ENCODE data around the gene MUC6.
"Not testable (repeated sequence)": the region's sequence is repeated elsewhere in the genome, so short reads cannot be mapped to it uniquely, and the experiment has no call there.

MUC6 gene

DNA sequence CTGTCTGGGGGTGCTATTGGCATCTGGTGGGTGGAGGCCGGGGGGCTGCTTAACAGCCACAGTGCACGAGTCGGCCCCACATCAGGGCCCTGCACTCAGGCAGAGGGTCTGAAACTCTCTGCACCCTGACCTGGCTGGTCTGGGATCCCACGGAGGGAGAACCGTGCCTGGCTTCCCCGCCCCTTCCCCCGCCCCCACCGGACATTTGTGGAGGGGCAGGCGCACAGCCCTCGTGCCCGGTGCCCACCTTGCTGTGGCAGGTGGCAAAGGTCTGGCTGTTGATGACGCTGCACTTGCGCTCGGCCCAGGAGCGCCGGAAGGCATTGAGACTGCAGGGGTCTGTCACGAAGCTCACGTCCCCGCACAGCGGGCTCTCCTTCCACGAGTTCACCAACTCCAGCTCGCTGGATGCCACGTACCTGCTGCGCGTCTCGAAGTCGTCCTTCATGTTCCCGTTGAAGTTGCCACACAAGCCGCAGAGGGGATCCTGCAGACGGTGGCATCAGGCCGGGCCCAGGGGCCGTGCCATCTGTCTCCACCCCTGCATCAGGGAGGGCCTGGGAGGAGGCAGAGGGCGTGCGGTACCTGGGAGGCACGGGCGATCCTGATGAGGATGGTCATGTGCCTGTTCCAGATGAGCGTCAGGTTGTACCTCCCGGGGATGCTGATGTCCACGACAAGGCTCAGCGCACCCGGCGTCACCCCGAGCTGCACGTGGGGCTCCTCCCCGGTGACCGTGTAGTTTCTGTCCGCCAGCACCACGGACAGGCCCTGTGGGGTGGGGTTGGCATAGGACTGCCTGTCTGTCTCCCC is 11.7 kb downstream of the MUC6 start:
- no peak for DNase-seq (ENCODE audit: low read depth)

DNA sequence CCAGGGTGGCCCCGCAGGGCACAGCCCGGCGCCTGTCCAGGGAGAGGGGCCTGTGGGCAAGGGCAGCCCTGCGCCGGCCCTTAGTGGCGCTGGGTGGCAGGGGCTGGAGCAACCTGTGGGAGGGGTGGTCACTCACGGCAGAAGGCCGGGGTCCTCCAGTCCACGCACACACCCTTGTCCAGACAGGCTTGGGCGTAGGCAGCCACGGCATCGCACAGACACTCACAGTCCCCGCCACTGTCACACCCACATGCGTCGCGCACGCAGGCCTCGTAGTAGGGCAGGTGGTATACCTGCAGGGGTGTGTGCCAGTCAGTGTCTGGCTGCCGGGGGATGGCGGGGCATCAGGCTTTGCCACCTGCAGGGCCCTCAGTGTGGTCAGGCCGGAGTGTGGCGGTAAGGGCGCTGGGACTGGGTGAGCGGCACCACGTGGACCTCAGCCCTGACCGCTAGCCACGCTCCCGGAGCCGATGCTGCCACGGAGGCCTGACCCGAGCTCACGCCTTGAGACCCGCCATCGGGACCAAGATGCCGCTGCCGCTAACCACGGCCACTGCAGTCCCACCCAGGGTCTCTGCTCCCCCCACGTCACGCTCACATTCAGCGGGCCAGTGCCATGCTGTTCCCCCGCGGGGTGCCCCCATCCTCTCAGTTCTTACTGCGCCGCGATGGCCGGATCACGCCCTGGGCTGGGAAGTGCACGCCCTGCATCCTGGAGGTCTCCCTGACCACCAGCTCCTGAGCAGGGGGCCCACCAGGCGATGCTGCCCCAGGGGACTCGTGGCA is 12.5 kb downstream of the MUC6 start:
- DNase-seq (ENCODE audit: low read depth) = no peak

DNA sequence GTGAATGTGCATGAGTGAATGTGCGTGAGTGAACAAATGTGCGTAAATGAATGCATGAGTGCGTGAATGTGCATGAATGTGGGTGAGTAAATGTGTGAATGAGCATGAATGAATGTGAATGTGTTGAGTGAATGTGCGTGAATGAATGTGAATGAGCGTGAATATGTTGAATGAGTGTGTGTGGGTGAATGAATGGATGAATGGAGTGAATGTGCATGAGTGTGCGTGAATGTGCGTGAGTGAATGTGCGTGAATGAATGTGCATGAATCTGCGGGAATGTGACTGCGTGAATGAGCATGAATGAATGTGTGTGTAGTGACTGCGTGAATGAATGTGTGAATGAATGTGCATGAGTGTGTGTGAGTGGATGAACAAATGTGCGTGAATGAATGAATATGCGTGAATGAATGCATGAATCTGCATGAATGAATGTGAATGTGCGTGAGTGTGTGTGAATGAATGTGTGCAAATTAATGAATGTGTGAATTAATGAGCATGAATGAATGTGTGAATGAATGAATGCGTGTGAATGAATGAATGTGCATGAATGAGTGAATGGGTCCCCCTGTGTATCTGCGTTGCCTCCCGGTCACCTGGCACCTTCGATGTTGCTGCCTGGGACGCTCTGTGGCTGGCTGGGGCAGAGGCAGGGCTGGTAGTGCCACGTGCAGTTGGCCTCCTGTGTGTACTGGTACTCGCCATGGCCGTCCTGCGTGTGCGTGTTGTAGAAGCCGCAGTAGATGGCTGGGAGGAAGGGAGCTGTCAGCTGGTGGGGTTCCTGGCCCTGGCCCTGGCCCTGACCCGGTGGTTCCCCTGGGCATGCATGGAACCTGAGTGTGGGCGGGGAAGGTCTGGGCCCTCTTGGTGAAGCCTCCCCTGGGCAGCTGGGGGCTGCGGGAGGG is 13.4 kb downstream of the MUC6 start:
- no peak for DNase-seq (ENCODE audit: low read depth)

DNA sequence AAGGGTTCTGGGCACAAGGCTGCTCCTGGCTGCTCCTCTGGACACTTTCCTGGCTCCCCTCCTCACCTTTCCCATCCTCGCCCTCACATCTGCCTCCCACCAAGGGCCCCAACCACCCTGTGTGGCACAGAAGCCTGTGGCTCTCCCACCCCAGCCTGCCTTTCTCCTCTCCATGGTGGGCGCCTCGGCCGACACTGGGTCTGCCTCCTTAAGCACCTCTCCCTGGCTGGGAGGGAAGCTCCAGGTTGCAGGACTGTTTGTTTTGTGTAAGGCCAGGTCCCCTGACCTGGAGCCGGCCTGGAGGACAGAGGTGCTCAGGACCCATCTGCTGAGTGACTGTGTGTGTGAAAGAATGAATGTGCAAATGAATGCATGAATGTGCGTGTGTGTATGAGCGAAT is 14.1 kb downstream of the MUC6 start:
- no peak for DNase-seq (ENCODE audit: low read depth)

DNA sequence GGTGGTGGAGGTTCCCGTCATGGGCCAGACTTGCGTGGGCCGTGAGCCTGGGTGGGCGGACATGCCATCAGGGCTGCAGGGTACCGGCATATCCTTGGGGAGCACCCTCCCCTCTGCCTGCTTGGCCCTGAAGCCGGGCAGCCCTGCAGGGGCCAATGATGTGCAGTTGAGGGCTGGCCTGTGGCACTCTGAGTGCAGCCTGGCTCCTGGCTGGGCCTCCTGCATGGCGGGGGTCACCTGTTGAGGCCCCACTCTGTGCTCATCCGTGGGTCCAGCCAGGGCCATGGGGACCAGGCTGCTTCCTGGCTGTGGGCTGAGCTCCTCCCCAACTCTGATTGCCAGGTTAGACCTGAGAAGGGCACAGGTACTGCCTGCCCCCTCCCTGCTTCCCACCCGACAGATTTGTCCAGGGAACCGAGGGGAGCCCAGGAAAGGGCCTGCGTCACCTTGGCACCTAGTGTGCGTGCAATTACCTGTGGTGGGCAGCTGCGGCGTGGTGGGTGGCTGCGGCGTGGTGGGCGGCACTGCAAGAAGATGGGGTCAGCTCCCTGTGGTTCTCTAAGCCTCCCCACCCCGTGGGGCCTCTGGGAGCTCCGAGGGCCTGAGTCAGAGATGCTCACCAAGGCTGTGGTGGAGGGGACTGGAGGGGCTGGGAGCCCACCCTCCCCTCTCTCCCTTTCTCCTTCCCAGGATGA is 16.2 kb downstream of the MUC6 start:
- DNase-seq (ENCODE audit: low read depth) = no peak

DNA sequence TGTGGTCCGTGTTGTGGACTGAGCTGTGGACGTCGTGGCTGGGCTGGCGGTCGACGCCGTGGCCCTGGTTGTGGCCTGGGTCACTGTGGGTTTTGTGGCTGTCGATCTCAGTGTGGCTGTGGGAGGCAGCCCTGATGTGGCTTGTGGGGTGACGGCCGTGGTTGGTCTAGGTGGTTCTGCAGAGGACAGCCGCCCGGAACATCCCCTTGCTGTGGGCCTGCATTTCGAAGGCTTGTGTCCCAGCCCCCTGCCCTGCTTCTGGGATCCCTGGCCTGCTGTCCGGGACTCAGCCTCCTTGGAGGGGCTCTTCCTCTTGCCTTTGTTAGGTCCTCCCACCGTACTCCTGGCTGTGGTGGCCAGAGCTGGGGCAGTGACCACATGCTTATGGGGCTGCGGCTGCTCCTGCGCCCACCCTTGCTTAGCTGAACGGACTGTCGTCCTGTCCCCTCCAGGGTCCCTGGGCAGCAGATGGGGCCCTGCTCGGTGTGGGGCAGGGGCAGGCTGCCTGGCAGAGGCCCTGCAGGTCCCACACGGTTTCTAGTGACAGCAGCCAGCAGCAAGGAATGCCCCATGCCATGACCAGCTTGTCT is 17.1 kb downstream of the MUC6 start:
- no peak for DNase-seq (ENCODE audit: low read depth)

DNA sequence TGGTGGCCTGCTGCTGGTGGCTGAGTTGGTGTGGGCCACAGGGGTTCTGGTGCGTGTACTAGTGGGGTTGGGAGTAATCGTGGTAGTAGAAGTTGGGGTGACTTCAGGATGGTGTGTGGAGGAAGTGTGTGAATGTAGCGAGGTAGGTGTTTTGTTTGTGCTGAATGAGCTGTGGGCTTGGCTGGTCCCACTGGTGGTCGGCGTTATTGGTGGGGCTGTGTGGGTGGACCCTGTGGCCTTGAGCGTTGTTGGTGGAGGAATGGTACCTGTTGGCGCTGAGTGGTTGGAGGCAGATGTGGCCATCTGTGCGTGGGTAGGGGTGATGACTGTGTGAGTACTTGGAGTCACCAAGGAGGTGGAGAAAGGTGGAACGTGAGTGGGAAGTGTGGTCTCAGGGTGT is 18.4 kb downstream of the MUC6 start:
- DNase-seq (ENCODE audit: low read depth) = no peak

DNA sequence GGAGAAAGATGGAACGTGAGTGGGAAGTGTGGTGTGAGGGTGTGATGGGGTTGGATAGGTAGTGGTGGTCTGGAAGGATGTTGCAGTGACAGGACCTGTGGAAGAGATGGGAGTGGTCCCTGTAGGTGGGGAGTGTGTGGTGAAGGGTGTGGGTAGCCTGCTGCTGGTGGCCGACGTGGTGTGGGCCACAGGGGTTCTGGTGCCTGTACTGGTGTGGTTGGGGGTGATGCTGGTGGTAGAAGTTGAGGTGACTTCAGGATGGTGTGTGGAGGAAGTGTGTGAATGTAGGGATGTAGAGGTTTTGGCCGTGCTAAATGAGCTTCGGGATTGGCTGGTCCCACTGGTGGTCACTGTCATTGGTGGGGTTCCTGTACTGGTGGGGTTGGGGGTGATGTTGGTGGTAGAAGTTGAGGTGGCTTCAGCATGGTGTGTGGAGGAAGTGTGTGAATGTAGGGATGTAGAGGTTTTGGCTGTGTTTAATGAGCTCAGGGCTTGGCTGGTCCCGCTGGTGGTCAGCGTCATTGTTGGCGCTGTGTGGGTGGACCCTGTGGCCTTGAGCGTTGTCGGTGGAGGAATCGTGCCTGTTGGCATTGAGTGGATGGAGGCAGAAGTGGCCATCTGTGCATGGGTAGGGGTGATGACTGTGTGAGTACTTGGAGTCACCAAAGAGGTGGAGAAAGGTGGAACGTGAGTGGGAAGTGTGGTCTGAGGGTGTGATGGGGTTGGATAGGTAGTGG is 19.1 kb downstream of the MUC6 start:
- no peak for DNase-seq (ENCODE audit: low read depth)

DNA sequence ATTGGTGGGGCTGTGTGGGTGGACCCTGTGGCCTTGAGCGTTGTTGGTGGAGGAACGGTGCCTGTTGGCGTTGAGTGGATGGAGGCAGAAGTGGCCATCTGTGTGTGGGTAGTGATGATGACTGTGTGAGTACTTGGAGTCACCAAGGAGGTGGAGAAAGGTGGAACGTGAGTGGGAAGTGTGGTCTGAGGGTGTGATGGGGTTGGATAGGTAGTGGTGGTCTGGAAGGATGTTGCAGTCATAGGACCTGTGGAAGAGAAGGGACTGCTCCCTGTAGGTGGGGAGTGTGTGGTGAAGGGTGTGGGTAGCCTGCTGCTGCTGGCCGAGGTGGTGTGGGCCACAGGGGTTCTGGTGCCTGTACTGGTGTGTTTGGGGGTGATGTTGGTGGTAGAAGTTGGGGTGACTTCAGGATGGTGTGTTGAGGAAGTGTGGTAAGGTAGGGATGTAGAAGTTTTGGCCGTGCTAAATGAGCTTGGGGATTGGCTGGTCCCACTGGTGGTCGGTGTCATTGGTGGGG is 19.9 kb downstream of the MUC6 start:
- DNase-seq (ENCODE audit: low read depth) = not testable (repeated sequence)

DNA sequence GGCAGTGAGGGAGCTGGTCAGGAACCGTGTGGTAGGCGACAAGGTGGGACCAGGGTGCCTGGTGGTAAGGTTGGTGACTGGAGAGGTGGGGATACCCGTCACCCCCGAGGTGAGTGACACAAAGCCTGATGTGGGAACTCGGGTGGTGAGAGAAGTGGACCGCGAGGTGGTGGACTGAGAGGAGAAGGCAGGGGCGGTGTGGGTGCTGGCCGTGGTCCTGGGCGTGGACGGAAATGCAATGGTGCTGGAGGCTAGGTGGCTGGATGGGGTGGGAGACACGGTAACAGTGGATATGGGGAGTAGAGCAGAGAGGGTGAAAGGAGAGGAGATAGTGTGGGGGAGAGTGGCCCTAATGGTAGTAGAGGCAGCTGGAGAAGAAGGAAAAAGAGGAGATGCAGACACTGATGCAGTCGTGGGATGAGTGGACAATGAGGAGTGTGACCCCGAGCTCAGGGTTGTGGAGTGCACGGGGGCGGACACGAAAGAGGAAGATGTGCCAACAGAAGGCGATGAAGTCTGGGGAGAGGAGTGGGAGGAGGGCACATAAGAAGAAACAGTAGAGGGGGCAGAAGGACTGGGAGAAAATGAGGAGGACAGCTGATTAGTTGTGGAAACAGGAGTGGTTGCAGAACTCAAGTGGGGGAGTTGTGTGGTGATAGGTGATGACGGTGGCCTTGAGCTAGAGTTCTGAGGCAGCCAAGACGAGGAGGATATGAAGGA is 20.5 kb downstream of the MUC6 start:
- DNase-seq (ENCODE audit: low read depth) = no peak

DNA sequence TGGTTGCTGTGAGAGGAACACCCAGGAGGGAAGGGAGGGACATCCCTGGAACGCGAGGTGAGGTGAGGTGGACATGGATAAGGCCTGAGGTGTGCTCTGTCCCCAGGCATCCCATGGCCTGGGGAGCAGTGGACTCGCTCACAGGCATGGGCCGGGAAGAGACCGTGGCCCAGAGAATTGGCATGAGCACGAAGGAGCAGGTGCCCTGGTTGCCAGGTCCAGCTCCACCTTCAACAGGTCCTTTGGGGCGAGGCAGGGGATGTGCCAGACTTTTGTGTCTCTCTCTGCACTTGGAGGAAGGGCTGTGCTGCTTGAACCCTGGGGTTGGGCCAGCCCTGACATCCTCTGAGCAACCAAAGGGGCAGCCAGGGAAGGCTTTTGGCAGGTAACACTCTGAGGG is 21.5 kb downstream of the MUC6 start:
- DNase-seq (ENCODE audit: low read depth) = no peak

DNA sequence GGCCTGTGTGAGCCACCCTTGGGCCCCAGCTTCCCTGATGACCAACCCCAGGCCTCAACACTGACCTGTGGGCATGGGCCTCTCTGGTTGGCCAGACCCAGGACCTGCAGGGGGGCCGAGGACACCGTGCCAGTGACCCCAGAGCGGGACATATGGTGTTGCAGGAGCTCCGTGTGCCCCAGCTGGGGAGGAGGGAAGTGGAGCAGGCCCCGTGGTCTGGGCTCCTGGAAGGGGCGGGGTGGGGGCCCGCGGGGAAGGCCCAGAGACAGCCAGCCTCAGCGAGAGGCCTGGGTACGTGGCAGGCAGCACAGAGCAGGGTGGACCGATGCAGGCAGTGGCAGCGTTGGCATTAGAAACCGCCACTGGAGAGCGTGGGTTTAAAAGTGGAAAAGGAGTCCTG is 22.2 kb downstream of the MUC6 start:
- DNase-seq (ENCODE audit: low read depth) = no peak

DNA sequence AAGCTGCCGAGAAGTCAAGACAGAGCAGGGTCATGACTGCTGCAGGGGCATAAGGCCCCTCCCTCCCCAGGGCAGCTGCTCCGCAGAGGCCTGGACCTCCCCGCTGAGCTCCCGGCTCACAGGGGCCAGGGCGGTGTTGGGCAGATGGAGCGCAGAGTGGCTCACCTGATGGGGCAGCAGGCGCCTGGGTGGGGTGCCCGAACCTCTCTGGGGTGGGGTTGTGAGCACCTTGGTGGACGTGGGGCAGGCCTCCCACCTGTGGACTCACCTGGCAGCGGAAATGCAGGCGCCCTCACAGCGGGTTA is 22.9 kb downstream of the MUC6 start:
- no peak for DNase-seq (ENCODE audit: low read depth)

DNA sequence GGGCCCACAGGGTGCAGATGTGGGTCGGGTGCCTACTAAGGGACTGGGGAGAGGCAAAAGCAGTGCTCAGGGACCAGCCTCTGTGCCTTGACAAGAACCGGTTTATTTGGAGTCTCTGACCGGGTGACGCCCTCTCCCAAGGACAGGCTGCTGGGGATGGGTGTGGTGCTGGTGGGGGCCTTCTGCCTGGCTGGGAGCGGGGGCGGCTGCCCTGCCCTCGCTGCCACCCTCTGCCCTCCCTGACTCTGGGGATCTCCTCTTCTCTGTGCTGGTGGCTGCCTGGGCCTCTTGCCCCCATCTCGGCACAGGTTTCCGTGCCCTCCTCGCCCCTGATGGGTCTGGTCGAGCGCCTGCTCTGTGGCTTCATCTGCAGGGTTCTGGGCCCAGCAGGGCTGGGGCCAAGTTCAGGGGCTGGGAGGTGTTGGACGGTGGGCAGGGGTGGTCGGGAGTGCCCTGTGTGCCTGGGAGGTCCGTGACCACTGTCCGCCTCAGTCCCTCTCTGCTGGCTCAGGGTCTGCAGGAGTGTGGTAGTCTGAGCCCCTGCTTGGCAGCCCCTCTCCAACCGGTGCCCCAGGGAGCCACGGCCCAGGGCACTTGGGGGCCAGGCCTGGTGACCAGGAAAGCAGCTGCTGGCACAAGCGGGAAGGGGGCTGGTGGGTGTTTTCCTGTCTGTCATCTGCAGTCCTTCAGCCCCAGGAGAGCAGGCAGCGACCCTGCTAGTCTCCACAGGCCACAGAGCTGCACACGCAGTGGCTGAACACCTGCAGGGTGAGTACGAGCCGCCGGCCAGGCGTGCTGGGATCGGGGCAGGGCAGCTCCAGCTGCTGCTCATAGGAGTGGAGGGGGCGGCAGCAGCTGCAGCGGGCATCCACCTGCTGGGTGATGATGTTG is 23.5 kb downstream of the MUC6 start:
- DNase-seq (ENCODE audit: low read depth) = no peak

DNA sequence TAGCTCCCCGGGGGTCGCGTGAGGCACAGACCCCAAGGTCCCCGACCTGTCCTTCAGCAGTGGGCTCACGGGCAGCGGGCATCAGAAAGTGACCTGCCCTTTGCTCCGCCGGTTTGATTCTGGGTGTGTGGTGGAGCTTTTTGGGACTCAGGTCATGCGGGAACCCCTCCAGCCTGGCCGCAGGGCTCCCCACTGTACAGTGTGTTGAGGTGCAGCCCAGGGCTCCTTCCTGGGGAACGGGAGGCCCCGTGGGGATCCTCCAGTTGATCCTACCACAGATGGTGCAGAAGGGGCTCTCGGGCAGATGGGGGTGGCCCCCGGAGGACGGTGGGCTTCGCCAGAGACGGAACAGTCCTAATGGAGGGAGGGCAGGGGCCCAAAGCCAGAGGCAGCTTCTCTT is 24.2 kb downstream of the MUC6 start:
- no peak for DNase-seq (ENCODE audit: low read depth)

DNA sequence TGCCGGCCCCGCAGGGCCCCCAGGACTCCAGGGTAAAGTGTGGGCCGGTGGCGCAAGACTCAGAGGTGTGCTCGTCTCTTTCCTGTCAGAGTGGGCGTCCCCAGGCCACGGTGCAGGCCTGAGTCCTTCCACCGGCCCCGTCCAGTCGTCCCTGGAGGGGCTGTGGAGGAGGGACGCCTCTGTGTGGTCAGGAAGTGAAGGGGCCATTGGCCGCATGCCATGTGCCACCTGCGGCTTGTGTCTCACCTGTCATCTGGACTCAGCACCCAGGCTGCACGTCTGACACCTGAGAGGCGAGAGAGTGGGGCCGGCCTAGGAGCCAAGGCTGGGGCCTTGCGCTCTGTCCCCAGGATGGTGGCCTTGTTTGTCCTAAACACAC is 25.2 kb downstream of the MUC6 start:
- DNase-seq (ENCODE audit: low read depth) = no peak

DNA sequence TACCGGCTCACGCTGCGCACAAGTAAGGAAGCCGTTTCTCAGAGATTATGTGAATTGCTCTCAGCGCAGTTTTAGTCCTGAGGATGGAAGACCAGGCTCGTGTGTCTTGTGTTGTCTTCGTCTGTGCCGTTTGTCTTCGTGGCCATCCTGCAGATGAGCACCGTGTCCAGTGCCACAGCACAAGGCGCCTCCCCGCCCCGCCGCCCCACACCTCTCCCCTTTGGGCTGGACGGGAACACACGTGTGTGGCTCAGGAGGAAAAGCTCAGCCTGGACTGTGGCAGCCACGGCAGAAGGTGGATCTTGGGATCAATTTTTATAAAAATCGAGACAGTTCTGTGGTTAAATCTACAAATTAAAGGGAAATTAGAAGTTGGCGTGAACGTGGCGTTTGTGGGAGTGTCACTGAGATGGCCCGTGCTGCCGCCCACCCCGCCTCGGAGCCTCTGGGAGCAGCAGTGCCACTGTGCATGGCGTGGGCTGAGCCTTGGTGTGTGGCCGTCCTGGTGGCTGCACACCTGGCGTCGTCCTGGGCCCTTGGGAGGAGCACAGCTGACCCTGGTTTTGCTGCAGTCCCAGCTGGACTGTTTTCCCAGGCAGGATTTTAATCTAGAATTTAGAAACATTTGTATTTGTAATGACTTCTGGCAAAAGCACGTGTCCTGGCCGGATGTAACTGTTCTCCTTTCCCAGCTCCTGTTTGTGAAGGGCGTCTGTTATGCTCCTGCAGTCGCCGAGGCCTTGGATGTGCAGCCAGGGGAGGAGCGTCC is 25.8 kb downstream of the MUC6 start:
- no peak for DNase-seq (ENCODE audit: low read depth)

DNA sequence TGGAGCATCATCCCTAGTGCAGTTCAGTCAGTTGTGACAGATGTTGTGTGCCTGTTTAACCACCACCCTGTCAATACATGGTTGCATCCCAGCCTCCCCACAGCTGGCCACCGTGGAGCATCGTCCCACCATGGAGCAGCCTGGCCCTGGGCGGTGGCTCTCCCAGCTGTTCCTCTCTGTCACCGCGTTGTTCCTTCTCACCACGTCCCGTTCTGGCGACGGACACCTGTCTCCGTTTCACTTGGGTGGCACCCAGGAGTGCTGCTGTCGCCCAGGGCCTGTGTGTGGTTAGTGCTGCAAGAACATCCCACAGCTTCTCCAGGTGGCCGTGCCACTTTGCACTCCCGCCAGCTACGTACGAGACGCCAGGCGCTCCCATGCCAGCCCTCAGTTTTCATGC is 26.5 kb downstream of the MUC6 start:
- no peak for DNase-seq (ENCODE audit: low read depth)

Measured in stimulated activated CD8-positive, alpha-beta memory T cell treated with anti-CD3 and anti-CD28 coated beads, Interleukin-15, amount 100 ng/mL, for 24 hours (primary cell).